MG63 (cell line): ENCODE measurements around the gene PRSS38. TPM values are rescaled to one million over a fixed set of nuclear protein-coding genes. Genes with fewer than 3 reads are reported as not detected.
"Not testable (repeated sequence)": the region's sequence is repeated elsewhere in the genome, so short reads cannot be mapped to it uniquely, and the experiment has no call there.

Experiments
- DNase-seq: peaks from one replicate; pipeline ENCODE4 v3.0.0-alpha.2; 2020
- H3K27me3 ChIP-seq: fragments of 250-450 bp; sonication (Bioruptor Pico); 2 replicates; pipeline ENCODE4 v1.5.1; 2020; ENCODE audit warnings: mild to moderate bottlenecking, moderate library complexity
- H3K36me3 ChIP-seq: fragments of 250-450 bp; sonication (Bioruptor Pico); 2 replicates; pipeline ENCODE4 v1.5.1; 2020; ENCODE audit warnings: mild to moderate bottlenecking, moderate library complexity
- H3K4me3 ChIP-seq: fragments of 250-450 bp; sonication (Bioruptor Pico); 2 replicates; pipeline ENCODE4 v1.5.1; 2020; ENCODE audit warnings: mild to moderate bottlenecking, moderate library complexity
- H3K9me3 ChIP-seq: fragments of 250-450 bp; sonication (Bioruptor Pico); 2 replicates; pipeline ENCODE4 v1.5.1; 2020; ENCODE audit warnings: mild to moderate bottlenecking, moderate library complexity
- total RNA-seq: library from RNA; depleted of rRNA; stranded (reverse); fragments of >200 nt; shearing (Covaris generic); gene quantifications from 2 replicates; pipeline ENCODE4 v1.2.3, GENCODE V29; 2014; ENCODE audit warnings: low replicate concordance

PRSS38 gene
- total RNA-seq, 1 experiment from 2014 or later: not detected

GRCh38 chr1:227848430-227848932 lies 33.0 kb downstream of the PRSS38 start:
- peaks cover 2% of the 10 kb centered on the region; the same call in 1 of the 2 replicates for H3K27me3 ChIP-seq
- H3K36me3 ChIP-seq: no peaks in the 10 kb centered on the region
- DNase-seq: no peak
- no peak overlapping the region for H3K4me3 ChIP-seq
- H3K9me3 ChIP-seq: peaks cover 9% of the 10 kb centered on the region

- Histone ChIP-seq H3K27me3 (peaks cover 2% of the 10 kb centered on the region; the same call in 1 of the 2 replicates), H3K9me3 (peaks cover 9% of the 10 kb centered on the region), H3K4me3 (no peak overlapping the region), H3K36me3 (no peaks in the 10 kb centered on the region)
- DNase-seq: no peak
These were observed 33.8 kb downstream of the PRSS38 start for GRCh38 chr1:227849251-227849650.

GRCh38 chr1:227854189-227854588 lies 38.7 kb downstream of the PRSS38 start:
- DNase-seq: no peak
- Histone ChIP-seq H3K9me3 (no peaks in the 10 kb centered on the region), H3K27me3 (0 out of 2 replicates have a peak, but pooled peaks cover 2% of the 10 kb centered on the region), H3K4me3 (no peak overlapping the region), H3K36me3 (no peaks in the 10 kb centered on the region)

GRCh38 chr1:227855687-227856086 lies 40.2 kb downstream of the PRSS38 start:
- H3K36me3 ChIP-seq: no peaks in the 10 kb centered on the region
- no peak for DNase-seq
- H3K27me3 ChIP-seq: no peaks in the 10 kb centered on the region
- no peak overlapping the region for H3K4me3 ChIP-seq
- no peaks in the 10 kb centered on the region for H3K9me3 ChIP-seq

- Histone ChIP-seq H3K9me3 (no peaks in the 10 kb centered on the region), H3K27me3 (no peaks in the 10 kb centered on the region), H3K36me3 (no peaks in the 10 kb centered on the region), H3K4me3 (no peak overlapping the region)
- DNase-seq: no peak
These were observed 40.8 kb downstream of the PRSS38 start for GRCh38 chr1:227856147-227856858.

- Histone ChIP-seq H3K36me3 (no peaks in the 10 kb centered on the region), H3K27me3 (no peaks in the 10 kb centered on the region), H3K4me3 (no peak overlapping the region), H3K9me3 (peaks cover 14% of the 10 kb centered on the region; the same call in 1 of the 2 replicates)
- no peak for DNase-seq
These were observed 49.4 kb downstream of the PRSS38 start for GRCh38 chr1:227864882-227865281.

GRCh38 chr1:227869279-227869842 lies 53.9 kb downstream of the PRSS38 start:
- Histone ChIP-seq H3K36me3 (no peaks in the 10 kb centered on the region), H3K9me3 (peaks cover 23% of the 10 kb centered on the region), H3K27me3 (no peaks in the 10 kb centered on the region), H3K4me3 (no peak overlapping the region)
- peak; percentile 64 for DNase-seq

GRCh38 chr1:227869851-227870305 lies 54.4 kb downstream of the PRSS38 start:
- Histone ChIP-seq H3K36me3 (no peaks in the 10 kb centered on the region), H3K9me3 (peaks cover 20% of the 10 kb centered on the region), H3K27me3 (no peaks in the 10 kb centered on the region), H3K4me3 (no peak overlapping the region)
- peak; percentile 92 for DNase-seq

GRCh38 chr1:227870366-227870765 lies 54.9 kb downstream of the PRSS38 start:
- DNase-seq: no peak
- H3K27me3 ChIP-seq: no peaks in the 10 kb centered on the region
- H3K9me3 ChIP-seq: peaks cover 17% of the 10 kb centered on the region
- H3K4me3 ChIP-seq: no peak overlapping the region
- H3K36me3 ChIP-seq: no peaks in the 10 kb centered on the region

GRCh38 chr1:227871892-227872291 lies 56.4 kb downstream of the PRSS38 start:
- peaks cover 17% of the 10 kb centered on the region for H3K9me3 ChIP-seq
- not testable (repeated sequence) for H3K27me3 ChIP-seq, H3K36me3 ChIP-seq, DNase-seq, H3K4me3 ChIP-seq

- H3K9me3 ChIP-seq, H3K4me3 ChIP-seq, DNase-seq, H3K27me3 ChIP-seq, H3K36me3 ChIP-seq: not testable (repeated sequence)
These were observed 62.3 kb downstream of the PRSS38 start for GRCh38 chr1:227877810-227878209.

GRCh38 chr1:227880342-227880924 lies 65.0 kb downstream of the PRSS38 start:
- no peak overlapping the region for H3K4me3 ChIP-seq
- H3K36me3 ChIP-seq: no peaks in the 10 kb centered on the region
- H3K9me3 ChIP-seq: peaks cover 2% of the 10 kb centered on the region; the same call in 1 of the 2 replicates
- peak; percentile 77 for DNase-seq
- H3K27me3 ChIP-seq: no peaks in the 10 kb centered on the region

- Histone ChIP-seq H3K9me3 (no peaks in the 10 kb centered on the region), H3K27me3 (no peaks in the 10 kb centered on the region), H3K36me3 (no peaks in the 10 kb centered on the region), H3K4me3 (no peak overlapping the region)
- DNase-seq: no peak
These were observed 67.6 kb downstream of the PRSS38 start for GRCh38 chr1:227883073-227883520.

GRCh38 chr1:227883641-227884301 lies 68.3 kb downstream of the PRSS38 start:
- Histone ChIP-seq H3K4me3 (no peak overlapping the region), H3K27me3 (no peaks in the 10 kb centered on the region), H3K9me3 (no peaks in the 10 kb centered on the region), H3K36me3 (no peaks in the 10 kb centered on the region)
- DNase-seq: no peak

- no peaks in the 10 kb centered on the region for H3K27me3 ChIP-seq
- H3K4me3 ChIP-seq: no peak overlapping the region
- H3K9me3 ChIP-seq: no peaks in the 10 kb centered on the region
- no peak for DNase-seq
- no peaks in the 10 kb centered on the region for H3K36me3 ChIP-seq
These were observed 69.1 kb downstream of the PRSS38 start for GRCh38 chr1:227884370-227885134.

- no peak for DNase-seq
- Histone ChIP-seq H3K4me3 (no peak overlapping the region), H3K27me3 (no peaks in the 10 kb centered on the region), H3K36me3 (no peaks in the 10 kb centered on the region), H3K9me3 (no peaks in the 10 kb centered on the region)
These were observed 69.7 kb downstream of the PRSS38 start for GRCh38 chr1:227885135-227885647.
